Measurements from ENCODE around the gene ZNF236.

Gene ZNF236

GRCh38 chr18:76860411-76860810, 38.1 kb downstream of the ZNF236 start:
- no peak overlapping the region for H3K4me2 ChIP-seq (ENCODE audit: low read length)
- no peak overlapping the region for H3K4me3 ChIP-seq (ENCODE audit: low read depth, low read length, poor library complexity, severe bottlenecking)
- no peak overlapping the region for H3K27ac ChIP-seq (ENCODE audit: low read depth, low read length, poor library complexity, severe bottlenecking)
- H3K9me2 ChIP-seq (ENCODE audit: low read depth, low read length) = no peaks in the 10 kb centered on the region
- H3K9ac ChIP-seq (ENCODE audit: low read length) = no peak overlapping the region
- no peaks in the 10 kb centered on the region for H3K27me3 ChIP-seq (ENCODE audit: insufficient read depth, low read length)
- H3F3A ChIP-seq (ENCODE audit: insufficient read depth, low read length) = no peaks in the 10 kb centered on the region
- H3K36me3 ChIP-seq (ENCODE audit: insufficient read depth, low read length) = peaks cover 52% of the 10 kb centered on the region
- no peak overlapping the region for H2AFZ ChIP-seq (ENCODE audit: low read length)
- H3K4me1 ChIP-seq (ENCODE audit: insufficient read depth, low read length, severe bottlenecking) = no peaks in the 10 kb centered on the region
- no peaks in the 10 kb centered on the region for H4K20me1 ChIP-seq (ENCODE audit: insufficient read depth, low read length)
- no peak for TF ChIP-seq EZH2 (IDR thresholded peaks at IDR 0.05; ENCODE audit: borderline replicate concordance, low read length)
- TF ChIP-seq CTCF (IDR thresholded peaks at IDR 0.05; ENCODE audit: low read length) = no peak
- H3K9me3 ChIP-seq (ENCODE audit: low read length) = no peaks in the 10 kb centered on the region
- no peaks in the 10 kb centered on the region for H3K79me2 ChIP-seq (ENCODE audit: insufficient read depth, low read length)

- Histone ChIP-seq H3K36me3 (ENCODE audit: insufficient read depth, low read length) (peaks cover 35% of the 10 kb centered on the region), H4K20me1 (ENCODE audit: insufficient read depth, low read length) (no peaks in the 10 kb centered on the region), H2AFZ (ENCODE audit: low read length) (no peak overlapping the region), H3K4me1 (ENCODE audit: insufficient read depth, low read length, severe bottlenecking) (no peaks in the 10 kb centered on the region), H3F3A (ENCODE audit: insufficient read depth, low read length) (no peaks in the 10 kb centered on the region), H3K27me3 (ENCODE audit: insufficient read depth, low read length) (no peaks in the 10 kb centered on the region), H3K4me3 (ENCODE audit: low read depth, low read length, poor library complexity, severe bottlenecking) (no peak overlapping the region), H3K27ac (ENCODE audit: low read depth, low read length, poor library complexity, severe bottlenecking) (no peak overlapping the region), H3K9ac (ENCODE audit: low read length) (no peak overlapping the region), H3K9me2 (ENCODE audit: low read depth, low read length) (no peaks in the 10 kb centered on the region), H3K9me3 (ENCODE audit: low read length) (no peaks in the 10 kb centered on the region), H3K4me2 (ENCODE audit: low read length) (no peak overlapping the region), H3K79me2 (ENCODE audit: insufficient read depth, low read length) (no peaks in the 10 kb centered on the region)
- TF ChIP-seq EZH2 (IDR thresholded peaks at IDR 0.05; ENCODE audit: borderline replicate concordance, low read length) = no peak
- TF ChIP-seq CTCF (IDR thresholded peaks at IDR 0.05; ENCODE audit: low read length) = no peak
Observed at GRCh38 chr18:76866666-76867065, 44.3 kb downstream of the ZNF236 start.

- Histone ChIP-seq H3K27ac (ENCODE audit: low read depth, low read length, poor library complexity, severe bottlenecking) (no peak overlapping the region), H3K9ac (ENCODE audit: low read length) (no peak overlapping the region), H3K36me3 (ENCODE audit: insufficient read depth, low read length) (peaks cover 29% of the 10 kb centered on the region; the same call in 1 of the 2 replicates), H3K9me2 (ENCODE audit: low read depth, low read length) (no peaks in the 10 kb centered on the region), H3K79me2 (ENCODE audit: insufficient read depth, low read length) (no peaks in the 10 kb centered on the region), H2AFZ (ENCODE audit: low read length) (no peak overlapping the region), H3K9me3 (ENCODE audit: low read length) (no peaks in the 10 kb centered on the region), H3K4me3 (ENCODE audit: low read depth, low read length, poor library complexity, severe bottlenecking) (no peak overlapping the region), H3F3A (ENCODE audit: insufficient read depth, low read length) (no peaks in the 10 kb centered on the region), H3K4me1 (ENCODE audit: insufficient read depth, low read length, severe bottlenecking) (peaks cover 14% of the 10 kb centered on the region), H3K27me3 (ENCODE audit: insufficient read depth, low read length) (no peaks in the 10 kb centered on the region), H4K20me1 (ENCODE audit: insufficient read depth, low read length) (no peaks in the 10 kb centered on the region), H3K4me2 (ENCODE audit: low read length) (no peak overlapping the region)
- no peak for TF ChIP-seq CTCF (IDR thresholded peaks at IDR 0.05; ENCODE audit: low read length)
- TF ChIP-seq EZH2 (IDR thresholded peaks at IDR 0.05; ENCODE audit: borderline replicate concordance, low read length) = no peak
Observed at GRCh38 chr18:76873311-76873710, 51.0 kb downstream of the ZNF236 start.
